Small intestine (tissue), 7 donors: Measurements from ENCODE around the gene SLCO3A1. TPM values are rescaled to one million over a fixed set of nuclear protein-coding genes. Genes with fewer than 3 reads are reported as not detected.

Experiments
- DNase-seq, 2 donors: peaks; one replicate each; pipeline versions ENCODE4 v3.0.0 to v3.0.0-alpha.2; 2013
- FAIRE-seq: peaks from 2 replicates; lab custom pipeline; 2012; peaks lifted over from hg19 to GRCh38; lab: Jason Lieb, UNC
- H3K27ac ChIP-seq, 3 donors: one replicate each; pipeline ENCODE4 v1.5.1; 2013; ENCODE audit warnings: low read length in 2 of 3, mild to moderate bottlenecking in 2 of 3, control low read depth in 1 of 3, inconsistent platforms in 1 of 3, low read depth in 1 of 3, moderate library complexity in 1 of 3
- H3K27me3 ChIP-seq, 3 donors: one replicate each; pipeline ENCODE4 v1.6.1; 2013; ENCODE audit warnings: low read length in 3 of 3, inconsistent platforms in 1 of 3; ENCODE audit not compliant: control insufficient read depth in 3 of 3, insufficient read depth in 3 of 3
- H3K36me3 ChIP-seq, 3 donors: one replicate each; pipeline ENCODE4 v1.6.1; 2013; ENCODE audit warnings: low read length in 3 of 3, inconsistent platforms in 1 of 3, low read depth in 1 of 3, mild to moderate bottlenecking in 1 of 3, moderate library complexity in 1 of 3; ENCODE audit not compliant: control insufficient read depth in 3 of 3, insufficient read depth in 2 of 3
- H3K4me1 ChIP-seq, 3 donors: one replicate each; pipeline ENCODE4 v1.6.1; 2013; ENCODE audit warnings: low read length in 2 of 3, inconsistent platforms in 1 of 3, low read depth in 1 of 3, mild to moderate bottlenecking in 1 of 3, moderate library complexity in 1 of 3; ENCODE audit not compliant: control insufficient read depth in 3 of 3, insufficient read depth in 2 of 3
- H3K4me3 ChIP-seq, 3 donors: one replicate each; pipeline ENCODE4 v1.5.1; 2013; ENCODE audit warnings: low read length in 3 of 3, control low read depth in 1 of 3, inconsistent platforms in 1 of 3, low read depth in 1 of 3, mild to moderate bottlenecking in 1 of 3, moderate library complexity in 1 of 3
- H3K9me3 ChIP-seq, 2 donors: one replicate each; pipeline ENCODE4 v1.6.1; 2013; ENCODE audit warnings: low read depth in 1 of 2, low read length in 1 of 2; ENCODE audit not compliant: control insufficient read depth in 2 of 2, insufficient read depth in 1 of 2
- WGBS, 3 donors: extraction: QIAGEN DNeasy Blood & Tissue Kit; methylation state at CpG; one replicate each; pipeline ENCODE4 v1.1.7; 2013; 5-methylcytosine and 5-hydroxymethylcytosine counted together
- polyA plus RNA-seq, 4 donors: library from polyadenylated mRNA; stranded (reverse) in 3 of 4; unstranded in 1 of 4; fragments of 200-250 nt in 3 of 4; fragments of 120-200 nt in 1 of 4; gene quantifications; one replicate each; pipeline versions ENCODE4 v1.2.1 to v1.2.3, GENCODE V29; 2013
- donor health status: healthy with polysubstance abuse.
- donor health status: control.
- donor health status: control.
- donor health status: Bipolar disorder and iron deficiency.
- donor health status: healthy.

Gene SLCO3A1
- polyA plus RNA-seq, 4 donors: 0.89 to 4.4 (median 2.6) TPM

DNA sequence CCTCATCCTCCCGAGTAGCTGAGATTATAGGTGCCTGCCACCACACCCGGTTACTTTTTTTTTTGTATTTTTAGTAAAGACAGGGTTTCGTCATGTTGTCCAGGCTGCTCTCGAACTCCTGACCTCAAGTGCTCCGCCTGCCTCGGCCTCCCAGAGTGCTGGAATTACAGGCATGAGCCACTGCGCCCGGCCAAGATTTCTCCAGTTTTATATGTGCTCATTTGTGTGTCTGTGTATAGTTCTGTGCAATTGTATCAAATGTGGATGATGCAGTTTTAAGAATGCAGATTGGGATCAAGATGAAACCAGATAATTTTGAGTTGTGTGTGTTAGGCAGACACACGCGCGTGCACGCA, 68.3 kb downstream of the SLCO3A1 start:
- no peak for FAIRE-seq
- no peaks in the 10 kb centered on the region for H3K9me3 ChIP-seq
- WGBS, 3 donors: 69 to 78% (median 74%) methylated on average over 12 of the region's 12 CpGs
- no peaks in the 10 kb centered on the region for H3K27me3 ChIP-seq
- H3K27ac ChIP-seq: no peak overlapping the region
- no peak overlapping the region for H3K4me3 ChIP-seq
- H3K4me1 ChIP-seq: peaks cover 0 to 4% (median 0%) of the 10 kb centered on the region in 3 donors
- H3K36me3 ChIP-seq: no peaks in the 10 kb centered on the region
- no peak for DNase-seq

DNA sequence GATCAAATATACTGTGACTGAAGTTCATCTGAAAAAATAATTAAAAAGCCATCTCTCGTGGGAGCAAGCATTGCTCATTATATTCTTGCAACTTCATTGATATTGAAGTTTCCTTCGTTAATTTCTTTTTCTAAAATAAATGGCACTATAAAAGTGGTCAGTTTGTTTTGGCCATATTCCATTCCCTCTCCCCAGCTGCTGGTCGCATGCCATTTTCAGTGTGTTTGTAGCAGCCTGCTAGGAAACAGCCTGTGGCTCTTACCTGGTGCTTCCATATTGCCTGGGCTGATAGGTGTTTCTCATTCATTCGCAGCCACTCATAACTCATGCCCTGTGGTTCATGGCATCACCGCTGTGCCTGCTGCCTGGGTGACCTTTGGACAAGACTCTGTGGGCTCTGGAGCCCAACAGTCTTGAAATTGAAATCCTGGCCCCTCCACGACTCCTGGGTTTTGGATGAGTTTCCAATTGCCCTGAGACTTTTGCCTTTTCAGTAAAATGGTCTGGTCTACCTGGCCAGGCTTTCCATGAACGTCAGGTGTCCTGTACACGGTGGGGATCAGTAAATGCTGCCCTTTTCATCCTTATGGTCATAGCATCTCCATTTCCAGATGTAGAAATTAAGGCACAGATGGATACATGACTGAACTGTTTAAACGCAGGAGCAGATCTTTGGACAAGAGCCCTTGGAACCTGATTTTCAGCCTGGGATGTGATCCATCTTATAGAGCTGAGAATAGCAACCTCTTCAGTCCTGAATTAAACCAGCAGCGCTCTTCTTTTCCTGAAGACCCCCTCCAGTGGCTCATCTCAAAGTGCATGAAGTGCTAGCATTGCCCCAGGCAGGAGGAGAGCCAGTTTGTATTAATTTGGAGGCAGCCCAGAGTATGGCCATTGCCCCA, 69.4 kb downstream of the SLCO3A1 start:
- no peak overlapping the region for H3K4me3 ChIP-seq
- peaks cover 0 to 7% (median 0%) of the 10 kb centered on the region in 3 donors for H3K4me1 ChIP-seq
- FAIRE-seq: no peak
- no peak overlapping the region for H3K27ac ChIP-seq
- WGBS, 3 donors: 71 to 73% (median 72%) methylated on average over 10 of the region's 10 CpGs
- no peaks in the 10 kb centered on the region for H3K9me3 ChIP-seq
- H3K36me3 ChIP-seq: no peaks in the 10 kb centered on the region
- no peak for DNase-seq
- H3K27me3 ChIP-seq: no peaks in the 10 kb centered on the region

DNA sequence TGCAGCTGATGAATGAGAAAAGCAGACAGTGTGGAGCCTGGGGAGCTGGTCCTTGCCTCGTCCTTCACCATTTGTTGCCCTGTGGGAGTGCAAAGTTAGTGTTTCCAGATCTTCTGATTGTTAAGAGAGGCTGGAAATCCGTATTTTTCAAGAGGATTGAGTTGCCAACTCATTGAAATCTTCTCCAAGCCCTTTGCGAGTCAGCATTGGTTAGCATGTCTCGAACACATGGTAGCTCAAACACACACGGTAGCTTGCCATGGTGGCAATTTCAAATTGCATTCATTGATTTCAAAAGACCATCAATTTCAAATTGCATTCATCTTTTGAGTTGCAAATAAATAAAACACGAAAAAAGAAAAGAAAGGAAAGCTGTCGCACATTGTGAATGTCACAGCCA, 70.7 kb downstream of the SLCO3A1 start:
- Histone ChIP-seq H3K27me3 (no peaks in the 10 kb centered on the region), H3K9me3 (no peaks in the 10 kb centered on the region), H3K27ac (no peak overlapping the region), H3K4me3 (no peak overlapping the region), H3K4me1 (peaks cover 0 to 7% (median 0%) of the 10 kb centered on the region in 3 donors), H3K36me3 (no peaks in the 10 kb centered on the region)
- no peak for DNase-seq
- no peak for FAIRE-seq
- 83 to 88% (median 87%) methylated on average over 7 of the region's 7 CpGs for WGBS, 3 donors

DNA sequence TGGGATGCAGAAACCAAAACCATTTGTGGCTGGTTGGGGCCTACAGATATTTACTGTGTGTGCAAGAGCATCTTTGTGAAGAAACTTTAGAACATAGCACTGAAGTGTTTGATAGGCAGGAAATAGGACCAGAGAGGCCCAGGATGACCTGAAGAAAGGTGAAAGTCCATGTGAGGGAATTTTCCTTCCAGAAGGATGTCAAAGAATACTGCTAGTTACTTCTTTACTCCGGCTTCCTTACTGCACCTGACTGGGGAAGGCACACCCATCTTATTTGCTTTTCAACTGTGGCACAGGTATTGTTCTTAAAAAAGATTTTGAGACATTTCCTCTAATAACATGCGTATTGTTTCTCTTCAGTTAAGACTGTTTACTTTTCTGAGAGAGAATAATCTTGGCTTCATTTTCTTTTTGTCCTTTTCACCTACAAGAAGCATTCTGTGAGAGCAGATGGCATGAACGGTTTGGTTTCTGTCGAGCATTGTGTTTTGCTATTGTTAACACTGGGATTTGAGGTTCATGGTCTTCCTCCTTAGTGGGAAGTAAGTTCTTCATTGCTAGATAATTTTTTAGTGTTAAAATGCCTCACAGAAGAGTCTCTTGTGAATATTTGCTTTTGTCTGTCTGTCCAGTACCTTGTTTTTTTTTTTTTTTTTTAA, 71.5 kb downstream of the SLCO3A1 start:
- Histone ChIP-seq H3K4me1 (peaks cover 0 to 9% (median 0%) of the 10 kb centered on the region in 3 donors), H3K27ac (no peak overlapping the region), H3K9me3 (no peaks in the 10 kb centered on the region), H3K36me3 (no peaks in the 10 kb centered on the region), H3K4me3 (no peak overlapping the region), H3K27me3 (no peaks in the 10 kb centered on the region)
- no peak for FAIRE-seq
- WGBS, 3 donors: 43 to 62% (median 53%) methylated on average over 4 of the region's 4 CpGs
- DNase-seq: peak; percentile 8 to 62

DNA sequence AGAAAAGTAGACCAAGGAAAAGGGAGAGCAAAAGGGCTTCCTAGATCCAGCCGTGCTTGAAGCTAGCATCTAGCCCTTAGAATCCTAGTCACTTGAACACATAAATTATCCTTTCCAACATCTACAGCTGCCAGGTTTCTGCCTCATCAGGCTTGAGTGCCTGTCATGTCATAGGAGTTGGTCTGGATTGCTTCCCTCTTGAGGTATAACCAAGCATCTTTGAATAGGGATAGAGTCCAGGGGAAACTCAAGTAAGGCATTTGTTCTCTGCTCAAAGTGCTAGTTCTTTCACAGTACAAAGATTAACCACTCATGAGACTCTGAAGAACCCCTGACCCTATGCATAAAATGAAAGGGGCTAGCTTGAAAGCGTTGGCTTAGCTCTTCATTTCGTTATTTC, 72.3 kb downstream of the SLCO3A1 start:
- no peaks in the 10 kb centered on the region for H3K36me3 ChIP-seq
- FAIRE-seq: no peak
- 93 to 95% (median 94%) methylated on average over 3 of the region's 3 CpGs for WGBS, 3 donors
- DNase-seq: no peak
- no peak overlapping the region for H3K27ac ChIP-seq
- no peaks in the 10 kb centered on the region for H3K9me3 ChIP-seq
- H3K4me3 ChIP-seq: no peak overlapping the region
- peaks cover 0 to 9% (median 0%) of the 10 kb centered on the region in 3 donors for H3K4me1 ChIP-seq
- no peaks in the 10 kb centered on the region for H3K27me3 ChIP-seq

DNA sequence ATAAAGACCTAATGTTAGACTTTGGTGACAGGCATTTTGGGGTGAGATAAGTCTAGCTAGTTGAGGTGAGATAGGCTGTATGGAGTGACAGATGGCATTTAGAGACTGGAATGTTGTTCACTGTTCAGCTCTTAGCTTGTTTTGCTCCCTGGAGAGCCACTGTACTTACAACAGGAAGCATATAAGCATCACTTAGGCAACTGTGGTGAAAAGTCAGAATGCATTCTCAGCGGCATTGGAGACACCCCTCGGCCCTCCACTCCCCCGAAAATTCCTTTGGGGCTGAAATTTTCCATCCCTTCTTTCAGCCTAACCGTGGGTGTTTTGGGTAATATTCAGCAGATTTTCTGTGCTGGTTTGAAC, 73.4 kb downstream of the SLCO3A1 start:
- no peak overlapping the region for H3K27ac ChIP-seq
- FAIRE-seq: no peak
- no peak for DNase-seq
- no peak overlapping the region for H3K4me3 ChIP-seq
- H3K9me3 ChIP-seq: no peaks in the 10 kb centered on the region
- H3K27me3 ChIP-seq: no peaks in the 10 kb centered on the region
- H3K4me1 ChIP-seq: peaks cover 0 to 9% (median 0%) of the 10 kb centered on the region in 3 donors
- no peaks in the 10 kb centered on the region for H3K36me3 ChIP-seq
- WGBS, 3 donors: 37 to 72% (median 63%) methylated on average over 4 of the region's 4 CpGs

DNA sequence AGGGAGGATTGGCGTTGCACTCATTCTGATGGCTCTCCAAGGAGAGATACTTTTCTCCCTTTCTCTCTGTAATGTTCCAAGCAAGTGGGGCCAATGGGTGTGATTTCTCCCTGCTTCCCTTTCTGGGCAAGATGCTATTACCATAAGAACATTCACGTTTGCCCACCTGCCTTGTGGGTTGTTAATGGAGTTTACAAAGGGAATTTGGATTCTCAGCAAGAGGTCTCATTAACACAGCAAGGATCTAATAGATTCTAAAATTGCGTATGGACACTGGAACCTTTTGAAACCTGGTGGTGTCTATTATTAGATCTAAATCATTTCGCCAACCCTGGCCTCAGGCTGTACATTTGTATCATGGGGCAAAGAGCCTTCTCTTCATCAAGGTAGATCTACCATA, 74.1 kb downstream of the SLCO3A1 start:
- H3K36me3 ChIP-seq: no peaks in the 10 kb centered on the region
- 89 to 93% (median 89%) methylated on average over 4 of the region's 4 CpGs for WGBS, 3 donors
- no peaks in the 10 kb centered on the region for H3K9me3 ChIP-seq
- H3K4me3 ChIP-seq: no peak overlapping the region
- DNase-seq (no peak), FAIRE-seq (no peak)
- no peak overlapping the region for H3K27ac ChIP-seq
- H3K27me3 ChIP-seq: no peaks in the 10 kb centered on the region
- H3K4me1 ChIP-seq: peaks cover 0 to 9% (median 0%) of the 10 kb centered on the region in 3 donors

DNA sequence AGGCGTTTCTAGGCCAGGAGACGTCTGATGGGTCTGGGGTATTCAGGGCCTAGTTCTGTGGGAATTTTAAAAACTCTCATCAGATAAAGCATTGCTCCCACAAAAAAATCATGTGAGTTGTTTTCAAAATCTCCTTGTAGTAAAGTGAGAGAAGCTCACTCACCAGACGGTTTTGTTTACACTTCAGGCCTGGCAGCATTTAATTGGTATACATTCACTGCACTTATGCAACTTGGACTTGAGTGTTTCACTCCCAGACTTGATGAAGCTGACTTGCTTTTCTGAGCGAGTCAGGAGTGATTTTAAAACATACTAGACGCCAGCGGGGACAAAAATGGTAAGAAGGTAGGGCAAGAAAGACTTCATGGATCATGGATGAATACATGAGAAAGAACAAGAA, 75.2 kb downstream of the SLCO3A1 start:
- H3K27me3 ChIP-seq: no peaks in the 10 kb centered on the region
- DNase-seq (no peak), FAIRE-seq (no peak)
- no peaks in the 10 kb centered on the region for H3K9me3 ChIP-seq
- H3K36me3 ChIP-seq: no peaks in the 10 kb centered on the region
- no peak overlapping the region for H3K27ac ChIP-seq
- H3K4me3 ChIP-seq: no peak overlapping the region
- peaks cover 0 to 9% (median 0%) of the 10 kb centered on the region in 3 donors for H3K4me1 ChIP-seq
- 74 to 85% (median 81%) methylated on average over 6 of the region's 6 CpGs for WGBS, 3 donors
